Measurements from ENCODE around the gene RAE1.
"Not testable (repeated sequence)": the region's sequence is repeated elsewhere in the genome, so short reads cannot be mapped to it uniquely, and the experiment has no call there.

RAE1 gene

GRCh38 chr20:57332105-57333089 is 18.7 kb upstream of the RAE1 start:
- DNase-seq = no peak
- no peaks in the 10 kb centered on the region for H3K4me1 Mint-ChIP-seq (ENCODE audit: low read depth in 2 of 2)
- no peak overlapping the region for H3K4me3 Mint-ChIP-seq
- no peak overlapping the region for H3K27ac Mint-ChIP-seq
- H3K27me3 Mint-ChIP-seq = peaks cover 27 to 44% of the 10 kb centered on the region in 2 donors
- H3K9me3 Mint-ChIP-seq = no peaks in the 10 kb centered on the region
- H3K36me3 Mint-ChIP-seq (ENCODE audit: insufficient read depth) = no peaks in the 10 kb centered on the region
- peak; percentile 33 for ATAC-seq (replicated peaks)

- H3K4me3 Mint-ChIP-seq = no peak overlapping the region
- DNase-seq (no peak), ATAC-seq (replicated peaks) (no peak)
- H3K27me3 Mint-ChIP-seq = peaks cover 24 to 32% of the 10 kb centered on the region in 2 donors
- no peaks in the 10 kb centered on the region for H3K9me3 Mint-ChIP-seq
- no peaks in the 10 kb centered on the region for H3K36me3 Mint-ChIP-seq (ENCODE audit: insufficient read depth)
- H3K4me1 Mint-ChIP-seq (ENCODE audit: low read depth in 2 of 2) = no peaks in the 10 kb centered on the region
- no peak overlapping the region for H3K27ac Mint-ChIP-seq
These were observed 15.7 kb upstream of the RAE1 start for GRCh38 chr20:57335392-57335791.

- no peaks in the 10 kb centered on the region for H3K36me3 Mint-ChIP-seq (ENCODE audit: insufficient read depth)
- no peak for ATAC-seq (replicated peaks)
These were observed 9.4 kb upstream of the RAE1 start for GRCh38 chr20:57341663-57342062.

GRCh38 chr20:57342829-57343228 is 8.2 kb upstream of the RAE1 start:
- Mint-ChIP-seq H3K36me3 (ENCODE audit: insufficient read depth) (no peaks in the 10 kb centered on the region), H3K27me3 (peaks cover 14 to 22% of the 10 kb centered on the region in 2 donors), H3K4me1 (ENCODE audit: low read depth in 2 of 2) (no peaks in the 10 kb centered on the region), H3K9me3 (no peaks in the 10 kb centered on the region), H3K4me3 (no peak overlapping the region), H3K27ac (no peak overlapping the region)
- ATAC-seq (replicated peaks) (no peak), DNase-seq (no peak)

More at GRCh38 chr20:57341663-57342062, 9.4 kb upstream of the RAE1 start:
- Mint-ChIP-seq H3K4me1 (ENCODE audit: low read depth in 2 of 2) (no peaks in the 10 kb centered on the region), H3K27me3 (peaks cover 15 to 25% of the 10 kb centered on the region in 2 donors), H3K9me3 (no peaks in the 10 kb centered on the region), H3K27ac (no peak overlapping the region), H3K4me3 (no peak overlapping the region)
- DNase-seq = no peak

- Mint-ChIP-seq H3K4me3 (no peak overlapping the region), H3K27ac (no peak overlapping the region), H3K27me3 (peaks cover 9 to 13% of the 10 kb centered on the region in 2 donors), H3K36me3 (ENCODE audit: insufficient read depth) (peaks cover 12% of the 10 kb centered on the region), H3K9me3 (no peaks in the 10 kb centered on the region), H3K4me1 (ENCODE audit: low read depth in 2 of 2) (peaks cover 0 to under 1% of the 10 kb centered on the region in 2 donors)
- ATAC-seq (replicated peaks) (peak; percentile 23), DNase-seq (peak; percentile 60 to 67 (median 64))
These were observed 4.6 kb upstream of the RAE1 start for GRCh38 chr20:57346477-57346876.

- Mint-ChIP-seq H3K4me1 (ENCODE audit: low read depth in 2 of 2) (peaks cover 8 to 10% of the 10 kb centered on the region in 2 donors), H3K9me3 (no peaks in the 10 kb centered on the region), H3K27me3 (peaks cover 6 to 9% of the 10 kb centered on the region in 2 donors), H3K36me3 (ENCODE audit: insufficient read depth) (peaks cover 20% of the 10 kb centered on the region), H3K27ac (no peak overlapping the region), H3K4me3 (no peak overlapping the region)
- ATAC-seq (replicated peaks) (no peak), DNase-seq (no peak)
These were observed 3.7 kb upstream of the RAE1 start for GRCh38 chr20:57347393-57347792.

GRCh38 chr20:57348200-57348921 is 2.7 kb upstream of the RAE1 start:
- not testable (repeated sequence) for H3K27ac Mint-ChIP-seq

GRCh38 chr20:57348922-57349574 is 2.0 kb upstream of the RAE1 start:
- not testable (repeated sequence) for H3K27ac Mint-ChIP-seq; ATAC-seq (replicated peaks); DNase-seq

More at GRCh38 chr20:57348200-57348921, 2.7 kb upstream of the RAE1 start:
- Mint-ChIP-seq H3K4me1 (ENCODE audit: low read depth in 2 of 2) (peaks cover 15 to 16% of the 10 kb centered on the region in 2 donors), H3K36me3 (ENCODE audit: insufficient read depth) (peaks cover 26% of the 10 kb centered on the region)
- H3K4me3 Mint-ChIP-seq; H3K27me3 Mint-ChIP-seq; DNase-seq; ATAC-seq (replicated peaks); H3K9me3 Mint-ChIP-seq: not testable (repeated sequence)

GRCh38 chr20:57350081-57350710 is 859 bp upstream of the RAE1 start:
- no peak for DNase-seq
- no peak for ATAC-seq (replicated peaks)
- no peaks in the 10 kb centered on the region for H3K27me3 Mint-ChIP-seq
- H3K4me3 Mint-ChIP-seq = peak overlapping the region; percentile 83 to 86
- peaks cover 36% of the 10 kb centered on the region for H3K36me3 Mint-ChIP-seq (ENCODE audit: insufficient read depth)
- H3K4me1 Mint-ChIP-seq (ENCODE audit: low read depth in 2 of 2) = peaks cover 16 to 21% of the 10 kb centered on the region in 2 donors
- H3K27ac Mint-ChIP-seq = peak overlapping the region in 1 of 2 donors; percentile 90
- H3K9me3 Mint-ChIP-seq = no peaks in the 10 kb centered on the region

More at GRCh38 chr20:57348922-57349574, 2.0 kb upstream of the RAE1 start:
- not testable (repeated sequence) for H3K9me3 Mint-ChIP-seq, H3K27me3 Mint-ChIP-seq, H3K4me3 Mint-ChIP-seq
- H3K4me1 Mint-ChIP-seq (ENCODE audit: low read depth in 2 of 2) = peaks cover 16 to 21% of the 10 kb centered on the region in 2 donors
- peaks cover 27% of the 10 kb centered on the region for H3K36me3 Mint-ChIP-seq (ENCODE audit: insufficient read depth)

- H3K27me3 Mint-ChIP-seq; DNase-seq; ATAC-seq (replicated peaks); H3K9me3 Mint-ChIP-seq: not testable (repeated sequence)
- Mint-ChIP-seq H3K27ac (peak overlapping the region; percentile 90 to 92), H3K4me1 (ENCODE audit: low read depth in 2 of 2) (peaks cover 16 to 25% of the 10 kb centered on the region in 2 donors), H3K4me3 (peak overlapping the region; percentile 83 to 86), H3K36me3 (ENCODE audit: insufficient read depth) (peaks cover 37% of the 10 kb centered on the region)
These were observed 371 bp upstream of the RAE1 start for GRCh38 chr20:57350726-57351041.

- Mint-ChIP-seq H3K27me3 (no peaks in the 10 kb centered on the region), H3K4me1 (ENCODE audit: low read depth in 2 of 2) (peaks cover 16 to 27% of the 10 kb centered on the region in 2 donors), H3K36me3 (ENCODE audit: insufficient read depth) (peaks cover 50% of the 10 kb centered on the region), H3K9me3 (no peaks in the 10 kb centered on the region), H3K4me3 (peak overlapping the region; percentile 83 to 86), H3K27ac (peak overlapping the region; percentile 90 to 92)
- ATAC-seq (replicated peaks) (no peak), DNase-seq (no peak)
These were observed 1.2 kb downstream of the RAE1 start for GRCh38 chr20:57352305-57352704.

- H3K4me3 Mint-ChIP-seq = peak overlapping the region in 1 of 2 donors; percentile 41
- H3K36me3 Mint-ChIP-seq (ENCODE audit: insufficient read depth) = peaks cover 50% of the 10 kb centered on the region
- H3K9me3 Mint-ChIP-seq = no peaks in the 10 kb centered on the region
- no peaks in the 10 kb centered on the region for H3K27me3 Mint-ChIP-seq
- ATAC-seq (replicated peaks) (no peak), DNase-seq (no peak)
- H3K27ac Mint-ChIP-seq = no peak overlapping the region
- H3K4me1 Mint-ChIP-seq (ENCODE audit: low read depth in 2 of 2) = peaks cover 16 to 27% of the 10 kb centered on the region in 2 donors
These were observed 2.3 kb downstream of the RAE1 start for GRCh38 chr20:57353351-57353750.

GRCh38 chr20:57361517-57361916 is 10.5 kb downstream of the RAE1 start:
- ATAC-seq (replicated peaks) = no peak
- DNase-seq = no peak

More at GRCh38 chr20:57361517-57361916, 10.5 kb downstream of the RAE1 start:
- no peaks in the 10 kb centered on the region for H3K27me3 Mint-ChIP-seq
- peak overlapping the region in 1 of 2 donors; percentile 6 for H3K27ac Mint-ChIP-seq
- H3K4me1 Mint-ChIP-seq (ENCODE audit: low read depth in 2 of 2) = peaks cover 4 to 5% of the 10 kb centered on the region in 2 donors
- no peaks in the 10 kb centered on the region for H3K9me3 Mint-ChIP-seq
- no peak overlapping the region for H3K4me3 Mint-ChIP-seq
- H3K36me3 Mint-ChIP-seq (ENCODE audit: insufficient read depth) = peaks cover 27% of the 10 kb centered on the region

All from effector memory CD8-positive, alpha-beta T cell (primary cell).